Activated CD4-positive, alpha-beta T cell treated with anti-CD3 and anti-CD28 coated beads, Interleukin-2, amount 50 U/mL, for 4 hours (primary cell): ENCODE results near the gene MAPK12.

ENCODE experiments used
- DNase-seq, 2 experiments: peaks; one replicate each; pipeline ENCODE4 v3.0.0-alpha.2; 2020

The MAPK12 gene

GRCh38 chr22:50250555-50251476 lies 10.7 kb downstream of the MAPK12 start, which contains the start of gene HDAC10:
Gene HDAC10, minus strand, starts transcription at chr22:50251265. Its CDS starts 233 bp downstream, at chr22:50251032.
- DNase-seq, result peak; percentile 65 to 66

GRCh38 chr22:50250249-50250554 lies 11.3 kb downstream of the MAPK12 start:
- no peak for DNase-seq

GRCh38 chr22:50249341-50250248 lies 11.9 kb downstream of the MAPK12 start:
- DNase-seq, result no peak

GRCh38 chr22:50248196-50249081 lies 13.0 kb downstream of the MAPK12 start:
- no peak for DNase-seq

- no peak for DNase-seq
Measured at GRCh38 chr22:50247748-50248147, 13.7 kb downstream of the MAPK12 start.

- no peak for DNase-seq
Measured at GRCh38 chr22:50246242-50247175, 15.0 kb downstream of the MAPK12 start.

GRCh38 chr22:50245214-50246072 lies 16.0 kb downstream of the MAPK12 start:
- peak; percentile 76 to 81 for DNase-seq

- DNase-seq, result peak; percentile 87 to 89
Measured at GRCh38 chr22:50244420-50245213, 16.9 kb downstream of the MAPK12 start, which contains the start of gene TUBGCP6. Gene TUBGCP6, minus strand, starts transcription at chr22:50245023. Its CDS starts 564 bp downstream, at chr22:50244459.

- DNase-seq, result no peak
Measured at GRCh38 chr22:50243685-50244419, 17.6 kb downstream of the MAPK12 start.

- no peak for DNase-seq
Measured at GRCh38 chr22:50242406-50242949, 19.0 kb downstream of the MAPK12 start.

- DNase-seq, result no peak
Measured at GRCh38 chr22:50238755-50239154, 22.7 kb downstream of the MAPK12 start.

GRCh38 chr22:50236731-50237409 lies 24.6 kb downstream of the MAPK12 start:
- DNase-seq, result no peak

GRCh38 chr22:50233223-50233622 lies 28.3 kb downstream of the MAPK12 start:
- no peak for DNase-seq

- DNase-seq, result no peak
Measured at GRCh38 chr22:50232481-50233151, 28.9 kb downstream of the MAPK12 start.

- no peak for DNase-seq
Measured at GRCh38 chr22:50229370-50229769, 32.1 kb downstream of the MAPK12 start.

- no peak for DNase-seq
Measured at GRCh38 chr22:50228366-50228765, 33.1 kb downstream of the MAPK12 start.

GRCh38 chr22:50227579-50228215 lies 33.8 kb downstream of the MAPK12 start:
- no peak for DNase-seq
